HFFc6 (cell line): Measurements from ENCODE around the gene PRMT7. TPM values are rescaled to one million over a fixed set of nuclear protein-coding genes. Genes with fewer than 3 reads are reported as not detected.

Source experiments
- DNase-seq: peaks from one replicate; pipeline ENCODE4 v3.0.0-alpha.2; 2018
- H3K27ac Mint-ChIP-seq: 2 replicates; pipeline ENCODE4 v1.8.0; 2020; ENCODE audit warnings: mild to moderate bottlenecking, mixed read lengths
- H3K27me3 Mint-ChIP-seq: 2 replicates; pipeline ENCODE4 v1.8.0; 2021; ENCODE audit warnings: mild to moderate bottlenecking, moderate library complexity, mixed read lengths; ENCODE audit not compliant: insufficient read depth
- H3K36me3 Mint-ChIP-seq: 2 replicates; pipeline ENCODE4 v1.8.0; 2021; ENCODE audit warnings: low read depth, mixed read lengths
- H3K4me1 Mint-ChIP-seq: 2 replicates; pipeline ENCODE4 v1.8.0; 2020; ENCODE audit warnings: low read depth, mixed read lengths
- H3K4me3 Mint-ChIP-seq: 2 replicates; pipeline ENCODE4 v1.8.0; 2020; ENCODE audit warnings: mild to moderate bottlenecking, moderate library complexity, mixed read lengths
- H3K9me3 Mint-ChIP-seq: 2 replicates; pipeline ENCODE4 v1.8.0; 2020; ENCODE audit warnings: mild to moderate bottlenecking, mixed read lengths
- CTCF ChIP-seq: fragments of 200-600 bp; sonication (generic); IDR thresholded peaks from 2 replicates; pipeline ENCODE4 v1.5.0; 2021; ENCODE audit warnings: antibody characterized with exemption, mild to moderate bottlenecking
- total RNA-seq, 6 experiments: library from RNA; stranded (reverse); fragmentation: NEBNext Ultra II Directional; extraction: Animal tissue kit (Norgen Biotek cat#: 25700); gene quantifications; 2 replicates in 1 of 6; 3 replicates in 5 of 6; pipeline ENCODE4 v1.2.3, GENCODE V29; 2021

The PRMT7 gene
- total RNA-seq, 6 experiments from 2014 or later: 32.1 to 37.7 (median 36.4) TPM

- H3K27ac Mint-ChIP-seq: no peak overlapping the region
- no peak for TF ChIP-seq CTCF
- H3K27me3 Mint-ChIP-seq: peaks cover 24% of the 10 kb centered on the region
- no peaks in the 10 kb centered on the region for H3K36me3 Mint-ChIP-seq
- H3K4me3 Mint-ChIP-seq: no peak overlapping the region
- no peak for DNase-seq
- H3K9me3 Mint-ChIP-seq: no peaks in the 10 kb centered on the region
- H3K4me1 Mint-ChIP-seq: peaks cover 14% of the 10 kb centered on the region
Measured at GRCh38 chr16:68369168-68369567, 58.3 kb downstream of the PRMT7 start.

GRCh38 chr16:68369697-68370580, 59.1 kb downstream of the PRMT7 start:
- no peak for DNase-seq
- Mint-ChIP-seq H3K4me1 (peaks cover 8% of the 10 kb centered on the region), H3K27ac (no peak overlapping the region), H3K9me3 (no peaks in the 10 kb centered on the region), H3K4me3 (no peak overlapping the region), H3K27me3 (peaks cover 25% of the 10 kb centered on the region), H3K36me3 (no peaks in the 10 kb centered on the region)
- no peak for TF ChIP-seq CTCF

- H3K4me3 Mint-ChIP-seq: no peak overlapping the region
- H3K27me3 Mint-ChIP-seq: peaks cover 22% of the 10 kb centered on the region
- H3K4me1 Mint-ChIP-seq: peaks cover under 1% of the 10 kb centered on the region
- DNase-seq: no peak
- H3K9me3 Mint-ChIP-seq: no peaks in the 10 kb centered on the region
- H3K27ac Mint-ChIP-seq: no peak overlapping the region
- TF ChIP-seq CTCF: no peak
- no peaks in the 10 kb centered on the region for H3K36me3 Mint-ChIP-seq
Measured at GRCh38 chr16:68370581-68371275, 59.9 kb downstream of the PRMT7 start.

- TF ChIP-seq CTCF: no peak
Measured at GRCh38 chr16:68371276-68371651, 60.4 kb downstream of the PRMT7 start.

GRCh38 chr16:68371706-68372380, 61.0 kb downstream of the PRMT7 start:
- H3K27ac Mint-ChIP-seq: no peak overlapping the region
- DNase-seq: no peak

More at GRCh38 chr16:68371276-68371651, 60.4 kb downstream of the PRMT7 start:
- H3K4me1 Mint-ChIP-seq: no peaks in the 10 kb centered on the region
- no peaks in the 10 kb centered on the region for H3K9me3 Mint-ChIP-seq
- H3K36me3 Mint-ChIP-seq: no peaks in the 10 kb centered on the region
- H3K27me3 Mint-ChIP-seq: peaks cover 21% of the 10 kb centered on the region
- no peak overlapping the region for H3K4me3 Mint-ChIP-seq
- DNase-seq: no peak
- no peak overlapping the region for H3K27ac Mint-ChIP-seq

More at GRCh38 chr16:68371706-68372380, 61.0 kb downstream of the PRMT7 start:
- Mint-ChIP-seq H3K4me3 (no peak overlapping the region), H3K4me1 (no peaks in the 10 kb centered on the region), H3K27me3 (peaks cover 22% of the 10 kb centered on the region), H3K36me3 (no peaks in the 10 kb centered on the region), H3K9me3 (no peaks in the 10 kb centered on the region)
- TF ChIP-seq CTCF: no peak
